A549 treated with AZD9567 at 1 μM for 4 hours (cell line): ENCODE data around the gene DHX36. TPM values are rescaled to one million over a fixed set of nuclear protein-coding genes. Genes with fewer than 3 reads are reported as not detected.

Experiments used
- total RNA-seq: library from RNA; stranded (reverse); fragments of 200-300 nt; extraction: Qiagen RNA extraction; gene quantifications from 5 replicates; pipeline ENCODE4 v1.2.3, GENCODE V29; 2022; ENCODE audit not compliant: insufficient read depth

The DHX36 gene, protein sequence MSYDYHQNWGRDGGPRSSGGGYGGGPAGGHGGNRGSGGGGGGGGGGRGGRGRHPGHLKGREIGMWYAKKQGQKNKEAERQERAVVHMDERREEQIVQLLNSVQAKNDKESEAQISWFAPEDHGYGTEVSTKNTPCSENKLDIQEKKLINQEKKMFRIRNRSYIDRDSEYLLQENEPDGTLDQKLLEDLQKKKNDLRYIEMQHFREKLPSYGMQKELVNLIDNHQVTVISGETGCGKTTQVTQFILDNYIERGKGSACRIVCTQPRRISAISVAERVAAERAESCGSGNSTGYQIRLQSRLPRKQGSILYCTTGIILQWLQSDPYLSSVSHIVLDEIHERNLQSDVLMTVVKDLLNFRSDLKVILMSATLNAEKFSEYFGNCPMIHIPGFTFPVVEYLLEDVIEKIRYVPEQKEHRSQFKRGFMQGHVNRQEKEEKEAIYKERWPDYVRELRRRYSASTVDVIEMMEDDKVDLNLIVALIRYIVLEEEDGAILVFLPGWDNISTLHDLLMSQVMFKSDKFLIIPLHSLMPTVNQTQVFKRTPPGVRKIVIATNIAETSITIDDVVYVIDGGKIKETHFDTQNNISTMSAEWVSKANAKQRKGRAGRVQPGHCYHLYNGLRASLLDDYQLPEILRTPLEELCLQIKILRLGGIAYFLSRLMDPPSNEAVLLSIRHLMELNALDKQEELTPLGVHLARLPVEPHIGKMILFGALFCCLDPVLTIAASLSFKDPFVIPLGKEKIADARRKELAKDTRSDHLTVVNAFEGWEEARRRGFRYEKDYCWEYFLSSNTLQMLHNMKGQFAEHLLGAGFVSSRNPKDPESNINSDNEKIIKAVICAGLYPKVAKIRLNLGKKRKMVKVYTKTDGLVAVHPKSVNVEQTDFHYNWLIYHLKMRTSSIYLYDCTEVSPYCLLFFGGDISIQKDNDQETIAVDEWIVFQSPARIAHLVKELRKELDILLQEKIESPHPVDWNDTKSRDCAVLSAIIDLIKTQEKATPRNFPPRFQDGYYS
- total RNA-seq: 58.3 to 106 TPM (median 62.3 TPM) in 5 replicates

DNA sequence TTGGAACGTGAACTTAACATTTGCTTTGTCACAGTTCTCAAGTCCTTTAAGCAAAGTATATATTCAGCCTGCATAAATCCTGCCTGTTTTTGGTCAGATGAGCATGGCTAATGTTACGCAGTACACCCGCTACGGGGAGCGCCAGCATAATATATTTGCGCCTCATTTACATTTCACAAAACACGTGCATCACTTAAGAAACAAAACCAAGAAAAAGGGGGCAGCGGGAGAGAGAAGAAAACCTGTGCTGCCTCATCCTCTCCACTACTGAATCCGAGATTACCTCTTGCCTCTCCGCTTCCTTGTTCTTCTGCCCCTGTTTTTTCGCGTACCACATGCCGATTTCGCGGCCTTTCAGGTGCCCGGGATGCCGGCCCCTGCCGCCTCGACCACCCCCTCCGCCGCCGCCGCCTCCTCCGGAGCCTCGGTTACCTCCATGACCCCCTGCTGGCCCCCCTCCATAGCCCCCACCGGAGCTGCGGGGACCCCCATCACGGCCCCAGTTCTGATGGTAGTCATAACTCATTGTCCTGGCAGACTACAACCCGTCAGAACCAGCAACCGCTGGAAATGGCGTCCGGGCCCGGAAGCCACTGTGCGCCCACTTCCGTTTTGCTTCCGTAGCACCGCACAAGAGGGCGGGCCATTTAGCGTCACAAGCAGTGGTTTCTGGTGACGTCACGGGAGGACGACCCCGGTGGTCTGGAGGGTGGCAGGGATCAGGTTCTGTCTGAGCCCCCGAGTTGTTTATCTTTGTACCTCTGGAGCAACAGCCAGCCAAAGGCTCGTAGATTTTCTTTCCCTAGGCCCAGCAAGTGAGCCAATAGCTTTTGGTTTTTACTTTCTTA, at the start of gene DHX36:
Gene DHX36 (minus strand): TSS at position 597 of the 848 bp plus-strand sequence. CDS start 71 bp downstream, at position 526.

Other genes starting within 250 kb of the DHX36 start
- 8.1 to 11.2 TPM (median 9.3 TPM) in 5 replicates for gene ARHGEF26, start 203.1 kb downstream of the DHX36 start, total RNA-seq
- not detected in 5 replicates for gene GPR149, start 105.7 kb upstream of the DHX36 start, total RNA-seq